K562 (cell line): ENCODE data around the gene CTSF. TPM values are rescaled to one million over a fixed set of nuclear protein-coding genes. Genes with fewer than 3 reads are reported as not detected.
A peak's percentile ranks its signal among the peaks of the same experiment; 100 is the strongest.

Experiments used
- ARNT ChIP-seq, 2 experiments: fragments of 450-650 bp; IDR thresholded peaks; 2 replicates each; pipeline ENCODE4 v1.6.1; 2016; ENCODE audit warnings: mild to moderate bottlenecking in 1 of 2
- BMI1 ChIP-seq: fragments of 150-350 bp; IDR thresholded peaks from 2 replicates; pipeline ENCODE4 v1.6.1; 2014; ENCODE audit warnings: low read length
- BRCA1 ChIP-seq, 2 experiments: fragments of 450-650 bp in 1 of 2; sonication (generic) in 1 of 2; formaldehyde crosslinking in 1 of 2; IDR thresholded peaks; 2 replicates each; pipeline versions ENCODE4 v1.5.0 to v1.6.1; 2017 to 2020; ENCODE audit warnings: mild to moderate bottlenecking in 1 of 2, missing genetic modification reagents in 1 of 2
- CBFA2T3 ChIP-seq: fragments of 450-650 bp; IDR thresholded peaks from 2 replicates; pipeline ENCODE4 v1.6.1; 2017
- EP400 ChIP-seq: fragments of 450-650 bp; IDR thresholded peaks from 2 replicates; pipeline ENCODE4 v1.6.1; 2017; ENCODE audit warnings: antibody characterized with exemption, mild to moderate bottlenecking, moderate library complexity
- ESRRB ChIP-seq: fragments of 250-450 bp; sonication (Bioruptor Pico); IDR thresholded peaks from 2 replicates; pipeline ENCODE4 v1.5.0; 2020; ENCODE audit warnings: mild to moderate bottlenecking, moderate library complexity, borderline replicate concordance
- HES1 ChIP-seq: fragments of 450-650 bp; IDR thresholded peaks from 2 replicates; pipeline ENCODE4 v1.6.1; 2016; ENCODE audit warnings: low read depth, mild to moderate bottlenecking, moderate library complexity
- MLLT1 ChIP-seq, 2 experiments: fragments of 450-650 bp; IDR thresholded peaks; 2 replicates each; pipeline ENCODE4 v1.6.1; 2016
- NFIC ChIP-seq: fragments of 450-650 bp; IDR thresholded peaks from 2 replicates; pipeline ENCODE4 v1.6.1; 2017; ENCODE audit warnings: mild to moderate bottlenecking, inconsistent platforms
- NR2C2 ChIP-seq, 2 experiments: fragments of 200-800 bp in 1 of 2; sonication (Bioruptor generic) in 1 of 2; sonication (generic) in 1 of 2; formaldehyde crosslinking in 1 of 2; IDR thresholded peaks; 2 replicates each; pipeline versions ENCODE4 v1.6.1 to v1.8.0; 2016 to 2022; ENCODE audit warnings: mild to moderate bottlenecking in 1 of 2, missing compliant biosample characterization in 1 of 2, missing genetic modification characterization in 1 of 2, missing genetic modification reagents in 1 of 2
- PPARD ChIP-seq: fragments of 250-450 bp; sonication (Bioruptor Pico); IDR thresholded peaks from 2 replicates; pipeline ENCODE4 v1.8.0; 2022; ENCODE audit warnings: inconsistent platforms, mild to moderate bottlenecking, moderate library complexity
- RCOR1 ChIP-seq, 2 experiments: IDR thresholded peaks; 2 replicates each; pipeline ENCODE4 v1.6.1; 2012; ENCODE audit warnings: low read depth in 2 of 2, low read length in 2 of 2, borderline replicate concordance in 1 of 2, improper control_type of control experiment in 1 of 2
- RFX1 ChIP-seq: fragments of 450-650 bp; IDR thresholded peaks from 2 replicates; pipeline ENCODE4 v1.6.1; 2016; ENCODE audit warnings: mild to moderate bottlenecking, moderate library complexity
- RNF2 ChIP-seq: sonication (generic); IDR thresholded peaks from 2 replicates; pipeline ENCODE4 v1.6.1; 2016
- ZC3H8 ChIP-seq: fragments of 450-650 bp; IDR thresholded peaks from 2 replicates; pipeline ENCODE4 v1.6.1; 2017
- ZNF133 ChIP-seq: fragments of 250-450 bp; sonication (Bioruptor Pico); IDR thresholded peaks from 2 replicates; pipeline ENCODE4 v1.4.0; 2020; ENCODE audit warnings: mild to moderate bottlenecking
- ZNF274 ChIP-seq: IDR thresholded peaks from 2 replicates; pipeline ENCODE4 v1.6.1; 2011; ENCODE audit warnings: low read depth, mild to moderate bottlenecking, low read length, moderate library complexity, borderline replicate concordance
- ZNF318 ChIP-seq, 2 experiments: fragments of 450-650 bp; IDR thresholded peaks; 2 replicates each; pipeline ENCODE4 v1.6.1; 2016; ENCODE audit warnings: mild to moderate bottlenecking in 2 of 2, borderline replicate concordance in 1 of 2, low read depth in 1 of 2, moderate library complexity in 1 of 2
- polyA plus RNA-seq, 8 experiments: library from polyadenylated mRNA; depleted of rRNA in 4 of 8; stranded (reverse) in 5 of 8; unstranded in 3 of 8; fragments of >200 nt; fragmentation: Nextera tagmentation in 2 of 8; fragmentation: Illumina TruSeq in 1 of 8; extraction: Ambion mirVana in 2 of 8; extraction: Trizol in 1 of 8; gene quantifications; 2 replicates each; pipeline versions ENCODE4 v1.2.1 to v1.2.3, GENCODE V29; 2011 to 2014; ENCODE audit warnings: inconsistent platforms in 1 of 8, missing spikeins in 1 of 8
- total RNA-seq, 7 experiments: library from RNA; depleted of rRNA in 6 of 7; stranded (reverse); fragments of >200 nt in 6 of 7; fragmentation: Illumina TruSeq in 2 of 7; extraction: Trizol in 2 of 7; gene quantifications; 2 replicates each; pipeline versions ENCODE4 v1.2.1 to v1.2.3, GENCODE V29; 2011 to 2021; ENCODE audit warnings: low replicate concordance in 1 of 7

Gene CTSF
- total and polyA plus RNA-seq, 9 of the 15 experiments (the other 6 are each of a cell fraction or from before 2014, with no cell fraction given): 0.41 to 10.5 (median 3.8) TPM

- TF ChIP-seq ZNF274 (no peak), PPARD (CRISPR knock-in tag) (no peak), ESRRB (CRISPR knock-in tag) (no peak), CBFA2T3 (no peak), NR2C2 (CRISPR knock-in tag; IDR thresholded peaks at IDR 0.05) (0 out of 2 replicates have a peak, but pooled peaks have one; percentile 37), NR2C2 (tag; IDR thresholded peaks at IDR 0.05) (peak; percentile 71), ARNT (IDR thresholded peaks at IDR 0.05) (no peak), ZNF318 (IDR thresholded peaks at IDR 0.05; ENCODE audit: borderline replicate concordance in 1 of 2, low read depth in 1 of 2) (no peak), ZC3H8 (no peak), RCOR1 (IDR thresholded peaks at IDR 0.05; ENCODE audit: borderline replicate concordance in 1 of 2, low read depth in 2 of 2, low read length in 2 of 2) (no peak), RFX1 (no peak), ZNF133 (CRISPR knock-in tag) (no peak), MLLT1 (IDR thresholded peaks at IDR 0.05) (no peak), BRCA1 (IDR thresholded peaks at IDR 0.05) (no peak), BRCA1 (CRISPR knock-in tag; IDR thresholded peaks at IDR 0.05) (0 out of 2 replicates have a peak, but pooled peaks have one; percentile 51), HES1 (peak; percentile 81), EP400 (no peak; the same call in 1 of the 2 replicates), RNF2 (0 out of 2 replicates have a peak, but pooled peaks have one; percentile 27), NFIC (no peak), BMI1 (no peak)
Measured at GRCh38 chr11:66568124-66568916, at the start of gene CTSF (continued).
